ENCODE results near the gene TMEM86B. TPM values are rescaled to one million over a fixed set of nuclear protein-coding genes. Genes with fewer than 3 reads are reported as not detected.

The TMEM86B gene
- total RNA-seq, 4 donors from 2014 or later = 0.65 to 3.5 (median 2.5) TPM

DNA sequence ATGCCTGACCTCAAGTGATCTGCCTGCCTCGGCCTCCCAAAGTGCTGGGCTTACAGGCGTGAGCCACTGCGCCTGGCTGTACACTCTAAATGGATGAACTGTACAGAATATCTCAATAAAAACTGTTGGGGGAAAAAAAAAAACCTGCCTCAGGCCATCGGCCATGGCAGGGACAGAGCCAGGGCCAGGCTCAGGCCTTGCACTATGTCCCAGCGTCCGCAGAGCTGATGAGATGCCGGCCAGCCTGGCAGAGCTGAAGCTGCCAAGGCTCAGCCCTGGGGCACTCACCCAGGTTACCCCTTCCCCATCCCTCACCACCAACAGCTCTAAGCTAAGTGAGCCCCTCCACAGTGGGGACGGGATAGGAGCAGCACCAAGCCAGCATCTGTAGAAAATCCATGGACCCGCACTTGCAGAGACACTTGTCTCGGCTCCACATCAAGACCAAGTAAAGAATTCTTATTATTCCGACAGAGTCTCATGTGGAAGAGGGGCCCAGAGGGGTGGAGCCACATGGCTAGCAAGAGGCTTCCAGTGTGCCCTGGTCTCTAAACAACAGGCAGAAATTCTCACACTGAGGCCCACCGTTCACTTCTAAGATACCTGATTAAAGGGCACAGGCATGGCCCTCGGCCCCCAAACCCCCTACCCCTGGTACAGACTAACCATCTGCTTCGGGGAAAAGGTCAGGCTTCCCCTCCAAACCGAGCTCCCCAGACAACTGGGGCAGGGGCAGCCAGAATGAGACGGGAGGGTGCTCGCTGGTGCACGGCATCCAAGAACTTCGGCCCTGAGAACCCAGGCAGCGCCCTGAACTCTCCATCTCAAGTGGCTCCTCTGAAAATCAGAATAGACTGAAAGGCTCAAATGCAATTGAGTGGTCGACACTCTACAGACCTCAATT, 24.4 kb upstream of the TMEM86B start:
- ATAC-seq (ENCODE audit: low FRiP score) (no peak), DNase-seq (ENCODE audit: low spot score) (no peak)
- TF ChIP-seq, protein P1, sequence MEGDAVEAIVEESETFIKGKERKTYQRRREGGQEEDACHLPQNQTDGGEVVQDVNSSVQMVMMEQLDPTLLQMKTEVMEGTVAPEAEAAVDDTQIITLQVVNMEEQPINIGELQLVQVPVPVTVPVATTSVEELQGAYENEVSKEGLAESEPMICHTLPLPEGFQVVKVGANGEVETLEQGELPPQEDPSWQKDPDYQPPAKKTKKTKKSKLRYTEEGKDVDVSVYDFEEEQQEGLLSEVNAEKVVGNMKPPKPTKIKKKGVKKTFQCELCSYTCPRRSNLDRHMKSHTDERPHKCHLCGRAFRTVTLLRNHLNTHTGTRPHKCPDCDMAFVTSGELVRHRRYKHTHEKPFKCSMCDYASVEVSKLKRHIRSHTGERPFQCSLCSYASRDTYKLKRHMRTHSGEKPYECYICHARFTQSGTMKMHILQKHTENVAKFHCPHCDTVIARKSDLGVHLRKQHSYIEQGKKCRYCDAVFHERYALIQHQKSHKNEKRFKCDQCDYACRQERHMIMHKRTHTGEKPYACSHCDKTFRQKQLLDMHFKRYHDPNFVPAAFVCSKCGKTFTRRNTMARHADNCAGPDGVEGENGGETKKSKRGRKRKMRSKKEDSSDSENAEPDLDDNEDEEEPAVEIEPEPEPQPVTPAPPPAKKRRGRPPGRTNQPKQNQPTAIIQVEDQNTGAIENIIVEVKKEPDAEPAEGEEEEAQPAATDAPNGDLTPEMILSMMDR (IDR thresholded peaks at IDR 0.05) = no peak

DNA sequence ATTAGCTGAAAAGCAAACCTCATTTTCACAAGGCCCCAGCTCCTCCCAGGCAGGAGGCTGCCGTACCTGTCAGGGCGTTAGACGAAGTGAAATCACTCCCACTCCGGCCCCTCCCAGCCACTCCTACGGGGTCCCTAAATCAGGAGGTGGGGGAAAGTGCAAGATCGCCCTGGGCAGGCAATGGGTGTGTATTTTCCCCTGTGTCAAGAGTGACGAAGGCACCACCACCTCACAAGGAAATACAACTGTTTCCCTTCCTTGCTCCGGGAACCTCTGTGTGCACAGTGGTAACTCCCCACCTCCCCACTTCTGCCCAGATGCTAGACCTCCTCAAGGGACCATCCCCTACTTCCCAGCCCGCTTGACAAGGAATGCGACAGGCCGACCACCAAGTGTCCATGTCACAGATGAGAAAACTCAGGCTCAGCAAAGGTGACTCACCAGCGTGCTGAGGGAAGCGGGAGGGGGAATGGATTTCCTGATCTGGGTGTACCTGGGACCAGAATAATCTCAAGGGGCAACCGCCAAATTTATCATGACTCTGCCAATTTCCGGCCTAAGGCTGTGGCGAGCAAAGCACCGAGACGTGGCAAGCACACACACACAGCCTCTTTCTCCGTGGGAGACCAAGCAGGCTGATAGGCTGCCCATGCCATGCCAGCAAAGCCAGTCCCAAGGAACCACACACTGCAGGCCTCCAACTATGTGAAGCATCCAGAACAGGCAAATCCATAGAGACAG, 22.9 kb upstream of the TMEM86B start:
- ATAC-seq (ENCODE audit: low FRiP score) (no peak), DNase-seq (ENCODE audit: low spot score) (no peak)
- TF ChIP-seq, protein P1 (IDR thresholded peaks at IDR 0.05) = no peak

DNA sequence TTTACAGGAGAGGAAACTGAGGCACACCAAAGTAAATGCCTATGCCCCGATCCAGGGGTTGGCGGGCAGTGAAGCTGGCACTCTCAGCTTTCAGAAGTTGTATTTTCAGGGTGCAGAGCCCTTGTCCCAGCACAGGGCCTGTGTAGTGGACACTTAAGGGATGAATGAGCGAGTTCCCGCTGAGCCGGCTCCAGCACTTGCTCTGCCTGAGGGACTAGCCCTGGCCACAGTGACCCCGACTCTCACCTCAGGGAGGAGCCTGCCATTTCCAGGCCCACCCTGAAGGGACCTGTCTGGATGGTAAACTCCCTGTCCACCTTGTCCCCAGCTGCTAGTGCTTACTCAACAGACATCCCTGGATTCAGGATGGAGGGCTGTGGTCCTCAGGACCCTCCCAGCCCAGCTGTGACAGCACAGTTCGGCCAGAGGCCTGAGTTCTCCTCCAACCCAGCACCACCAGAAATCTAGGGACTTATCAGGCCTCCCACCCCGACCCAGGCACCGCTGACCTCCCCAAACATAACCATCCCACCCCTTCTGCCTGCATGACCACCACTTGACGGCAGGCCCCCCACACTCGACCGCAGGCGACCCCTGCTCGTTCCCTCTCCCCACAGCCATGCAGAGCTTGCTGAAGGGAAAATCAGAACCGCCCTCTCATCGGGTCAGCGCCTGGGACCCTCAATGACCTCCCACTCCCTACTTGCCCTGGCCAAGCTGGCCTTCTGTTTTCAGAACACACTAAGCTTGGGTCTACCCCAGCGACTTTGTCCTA, 21.9 kb upstream of the TMEM86B start:
- DNase-seq (ENCODE audit: low spot score) (no peak), ATAC-seq (ENCODE audit: low FRiP score) (no peak)
- TF ChIP-seq, protein P1 (IDR thresholded peaks at IDR 0.05) = no peak

DNA sequence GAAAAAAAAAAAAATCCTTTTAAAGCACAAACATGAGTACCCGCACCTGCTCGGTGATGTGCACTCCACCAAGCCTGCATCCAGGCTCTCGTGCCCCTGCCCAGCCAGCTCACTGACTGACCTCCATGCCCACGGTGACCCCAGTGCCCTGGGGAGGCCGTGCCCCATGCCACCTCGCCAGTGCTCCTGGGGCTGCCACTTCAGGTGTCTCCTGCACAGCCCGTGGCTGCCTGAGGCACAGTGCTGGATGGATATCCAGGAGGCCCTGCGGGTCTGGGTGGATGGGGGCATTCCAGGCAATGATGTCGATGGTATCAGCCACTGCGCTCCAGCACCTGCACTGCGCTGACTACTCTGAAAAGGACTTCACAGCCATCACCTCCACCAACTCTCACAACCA, 21.3 kb upstream of the TMEM86B start:
- no peak for ATAC-seq (ENCODE audit: low FRiP score)
- TF ChIP-seq, protein P1 (IDR thresholded peaks at IDR 0.05) = no peak
- no peak for DNase-seq (ENCODE audit: low spot score)

DNA sequence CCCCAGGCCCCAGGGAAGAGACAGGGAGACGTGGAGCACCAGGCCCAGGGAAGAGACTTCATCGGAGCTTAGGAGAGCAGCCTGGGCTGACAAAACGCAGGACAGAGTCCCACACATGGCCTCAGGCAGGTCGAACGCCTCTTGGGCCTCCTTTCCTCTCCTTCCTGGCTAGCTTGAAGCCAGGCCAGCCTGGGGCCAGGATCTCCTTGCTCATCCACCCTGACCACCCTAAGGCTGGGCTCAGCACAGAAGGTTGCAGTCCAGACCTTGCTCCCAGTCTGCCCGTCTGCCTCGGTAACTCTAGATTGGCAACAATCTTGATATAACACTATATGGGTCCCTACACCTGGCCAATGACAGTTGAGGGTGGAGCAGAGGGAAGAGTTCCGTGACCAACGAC, 20.1 kb upstream of the TMEM86B start:
- DNase-seq (ENCODE audit: low spot score) (no peak), ATAC-seq (ENCODE audit: low FRiP score) (no peak)
- TF ChIP-seq, protein P1 (IDR thresholded peaks at IDR 0.05) = no peak

DNA sequence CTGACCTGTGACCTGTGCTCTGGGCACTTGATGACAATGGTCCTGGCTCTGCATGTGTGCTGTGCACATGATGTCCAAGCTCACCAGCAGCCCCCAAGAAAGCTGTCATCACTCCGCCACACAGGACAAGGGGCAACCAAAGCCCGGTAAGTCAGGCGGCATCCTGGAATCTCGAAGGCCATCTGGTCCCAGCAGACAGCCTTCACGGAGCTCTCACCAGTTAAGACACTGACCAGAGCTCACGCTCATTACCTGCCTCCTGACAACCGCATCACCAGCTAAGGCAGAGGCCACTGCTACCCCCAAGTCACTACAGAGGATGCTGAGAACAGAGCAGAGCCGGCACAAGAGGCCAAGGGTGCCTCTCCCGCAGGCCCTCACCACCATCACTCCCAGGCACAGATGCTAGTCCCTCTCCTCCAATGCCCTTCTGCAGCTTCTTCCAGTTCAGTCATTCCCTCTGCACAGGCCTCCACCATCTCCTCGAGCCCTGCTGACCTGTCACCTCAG, 19.7 kb upstream of the TMEM86B start:
- ATAC-seq (ENCODE audit: low FRiP score) (no peak), DNase-seq (ENCODE audit: low spot score) (no peak)
- TF ChIP-seq, protein P1 (IDR thresholded peaks at IDR 0.05) = no peak
